ENCODE measurements around the gene RAMP1.

The RAMP1 gene

DNA sequence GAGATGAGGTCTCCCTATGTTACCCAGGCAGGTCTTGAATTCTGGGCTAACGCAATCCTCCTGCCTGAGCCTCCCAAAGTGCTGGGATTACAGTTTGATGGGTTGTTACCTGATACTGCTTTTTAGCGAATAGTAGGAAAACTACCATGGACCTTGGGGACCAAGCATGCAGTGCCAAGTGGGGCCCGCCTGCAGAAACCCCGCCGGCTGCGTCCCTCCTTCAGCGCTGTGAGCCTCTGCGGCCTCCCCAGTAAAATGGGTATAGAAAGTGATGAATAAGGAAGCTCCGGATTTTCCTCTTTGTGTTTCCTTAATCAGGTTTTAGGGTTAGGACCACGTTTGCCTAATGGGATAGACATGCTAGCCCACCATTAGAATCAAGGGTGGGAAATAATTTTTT, 30.4 kb downstream of the RAMP1 start:
- Histone ChIP-seq H3K4me1 (ENCODE audit: insufficient read depth, insufficient read length) (peaks cover 13% of the 10 kb centered on the region), H3K27me3 (ENCODE audit: insufficient read depth, insufficient read length) (no peaks in the 10 kb centered on the region), H3K4me3 (ENCODE audit: insufficient read length, low read depth) (no peak overlapping the region), H3K36me3 (ENCODE audit: insufficient read depth, insufficient read length, low read length) (no peaks in the 10 kb centered on the region), H3K9ac (ENCODE audit: insufficient read length, low read depth) (no peak overlapping the region), H3K9me3 (ENCODE audit: insufficient read depth, low read length) (no peaks in the 10 kb centered on the region)
- TF ChIP-seq ZNF274 (IDR thresholded peaks at IDR 0.05; ENCODE audit: low read depth, low read length) (no peak), YY1 (IDR thresholded peaks at IDR 0.05; ENCODE audit: insufficient read depth, insufficient read length) (no peak), SUZ12 (IDR thresholded peaks at IDR 0.05; ENCODE audit: extremely low read depth, insufficient read depth, insufficient read length) (no peak)
- no peak for DNase-seq (ENCODE audit: low read depth, low spot score)

DNA sequence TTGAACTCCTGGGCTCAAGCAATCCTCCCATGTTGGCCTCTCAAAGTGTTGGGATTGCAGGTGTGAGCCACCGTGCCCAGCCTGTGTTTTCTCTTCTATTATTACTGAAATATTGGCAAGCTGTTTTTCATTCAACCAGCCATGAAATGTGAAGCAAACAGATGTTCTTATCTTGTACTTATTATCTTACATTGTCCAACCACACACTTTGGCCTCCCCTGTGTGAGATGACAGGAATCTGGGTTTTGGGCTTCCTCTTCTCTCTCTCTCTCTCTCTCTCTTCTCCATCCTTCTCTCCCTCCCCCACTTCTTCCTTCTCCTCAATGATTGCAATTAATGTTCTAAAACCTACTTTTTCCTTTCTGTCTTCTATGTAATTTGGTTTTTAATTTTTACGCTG, 33.1 kb downstream of the RAMP1 start:
- DNase-seq (ENCODE audit: low read depth, low spot score) = no peak
- no peak overlapping the region for H3K9ac ChIP-seq (ENCODE audit: insufficient read length, low read depth)
- H3K4me3 ChIP-seq (ENCODE audit: insufficient read length, low read depth) = no peak overlapping the region
- no peaks in the 10 kb centered on the region for H3K36me3 ChIP-seq (ENCODE audit: insufficient read depth, insufficient read length, low read length)
- TF ChIP-seq ZNF274 (IDR thresholded peaks at IDR 0.05; ENCODE audit: low read depth, low read length) (no peak), SUZ12 (IDR thresholded peaks at IDR 0.05; ENCODE audit: extremely low read depth, insufficient read depth, insufficient read length) (no peak), YY1 (IDR thresholded peaks at IDR 0.05; ENCODE audit: insufficient read depth, insufficient read length) (no peak)
- no peaks in the 10 kb centered on the region for H3K9me3 ChIP-seq (ENCODE audit: insufficient read depth, low read length)
- H3K27me3 ChIP-seq (ENCODE audit: insufficient read depth, insufficient read length) = no peaks in the 10 kb centered on the region
- peaks cover 15% of the 10 kb centered on the region for H3K4me1 ChIP-seq (ENCODE audit: insufficient read depth, insufficient read length)

DNA sequence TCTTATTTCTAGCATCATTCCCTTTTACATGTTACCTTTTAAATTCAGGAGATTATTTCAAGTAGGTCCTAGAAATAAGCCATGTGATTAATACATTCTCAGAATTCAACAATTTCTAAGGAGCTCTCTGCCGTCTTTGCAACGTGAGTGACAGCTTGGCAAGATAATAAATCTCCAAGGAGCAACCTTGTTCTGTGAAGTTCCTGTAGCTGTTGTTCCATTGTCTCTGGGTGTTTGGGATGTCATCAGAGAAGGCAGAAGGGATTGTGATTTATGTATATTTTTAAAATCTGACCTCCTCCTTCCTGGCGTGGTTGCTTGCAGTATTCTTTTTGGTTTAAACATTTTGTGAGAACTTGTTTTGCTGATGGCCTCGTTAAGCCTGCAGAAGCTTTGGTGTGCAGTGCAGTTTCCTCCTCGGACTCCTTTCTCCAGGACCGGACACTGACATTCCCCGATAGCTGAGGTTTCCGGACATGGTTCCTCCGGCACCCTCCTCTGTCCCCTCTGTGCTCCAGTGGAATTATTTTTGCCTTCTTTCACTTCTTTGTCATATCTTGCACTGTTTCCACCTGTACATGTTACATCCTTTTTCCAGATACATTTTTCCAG, 33.7 kb downstream of the RAMP1 start:
- Histone ChIP-seq H3K4me3 (ENCODE audit: insufficient read length, low read depth) (no peak overlapping the region), H3K4me1 (ENCODE audit: insufficient read depth, insufficient read length) (peaks cover 15% of the 10 kb centered on the region), H3K36me3 (ENCODE audit: insufficient read depth, insufficient read length, low read length) (no peaks in the 10 kb centered on the region), H3K9me3 (ENCODE audit: insufficient read depth, low read length) (no peaks in the 10 kb centered on the region), H3K27me3 (ENCODE audit: insufficient read depth, insufficient read length) (no peaks in the 10 kb centered on the region), H3K9ac (ENCODE audit: insufficient read length, low read depth) (no peak overlapping the region)
- TF ChIP-seq YY1 (IDR thresholded peaks at IDR 0.05; ENCODE audit: insufficient read depth, insufficient read length) (no peak), ZNF274 (IDR thresholded peaks at IDR 0.05; ENCODE audit: low read depth, low read length) (no peak), SUZ12 (IDR thresholded peaks at IDR 0.05; ENCODE audit: extremely low read depth, insufficient read depth, insufficient read length) (no peak)
- DNase-seq (ENCODE audit: low read depth, low spot score) = no peak

DNA sequence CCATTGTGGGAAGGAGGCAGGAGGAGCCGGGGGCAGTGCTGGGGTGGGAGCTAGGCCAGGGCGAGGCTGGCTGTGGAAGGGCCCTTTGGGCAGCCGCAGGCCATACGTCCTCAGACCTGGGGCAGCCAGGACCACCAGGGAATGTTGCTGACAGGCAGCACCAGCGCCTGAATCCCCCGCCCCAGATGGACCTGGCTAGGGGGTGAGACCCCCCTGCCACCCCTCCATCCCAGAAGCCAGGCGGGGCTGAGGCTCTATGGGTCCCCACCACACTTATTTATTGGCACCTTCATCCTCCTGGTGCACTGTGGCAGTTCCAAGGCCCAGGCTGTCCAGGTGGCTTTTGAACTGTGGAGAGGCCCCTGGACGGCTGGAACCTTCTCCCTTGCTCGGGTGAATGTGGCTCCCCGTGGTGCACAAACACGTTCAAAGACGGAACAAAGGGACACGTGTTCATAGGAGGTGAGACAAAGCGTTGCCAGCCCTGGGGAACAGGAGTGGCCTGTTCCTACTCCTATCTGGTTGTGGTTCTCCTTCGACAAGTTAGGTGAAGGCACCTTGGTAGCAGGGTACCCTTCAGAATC, 35.1 kb downstream of the RAMP1 start:
- DNase-seq (ENCODE audit: low read depth, low spot score) = no peak
- no peak overlapping the region for H3K4me3 ChIP-seq (ENCODE audit: insufficient read length, low read depth)
- TF ChIP-seq YY1 (IDR thresholded peaks at IDR 0.05; ENCODE audit: insufficient read depth, insufficient read length) (no peak), ZNF274 (IDR thresholded peaks at IDR 0.05; ENCODE audit: low read depth, low read length) (no peak), SUZ12 (IDR thresholded peaks at IDR 0.05; ENCODE audit: extremely low read depth, insufficient read depth, insufficient read length) (no peak)
- H3K4me1 ChIP-seq (ENCODE audit: insufficient read depth, insufficient read length) = peaks cover 21% of the 10 kb centered on the region
- H3K9me3 ChIP-seq (ENCODE audit: insufficient read depth, low read length) = no peaks in the 10 kb centered on the region
- no peaks in the 10 kb centered on the region for H3K36me3 ChIP-seq (ENCODE audit: insufficient read depth, insufficient read length, low read length)
- H3K9ac ChIP-seq (ENCODE audit: insufficient read length, low read depth) = no peak overlapping the region
- no peaks in the 10 kb centered on the region for H3K27me3 ChIP-seq (ENCODE audit: insufficient read depth, insufficient read length)

DNA sequence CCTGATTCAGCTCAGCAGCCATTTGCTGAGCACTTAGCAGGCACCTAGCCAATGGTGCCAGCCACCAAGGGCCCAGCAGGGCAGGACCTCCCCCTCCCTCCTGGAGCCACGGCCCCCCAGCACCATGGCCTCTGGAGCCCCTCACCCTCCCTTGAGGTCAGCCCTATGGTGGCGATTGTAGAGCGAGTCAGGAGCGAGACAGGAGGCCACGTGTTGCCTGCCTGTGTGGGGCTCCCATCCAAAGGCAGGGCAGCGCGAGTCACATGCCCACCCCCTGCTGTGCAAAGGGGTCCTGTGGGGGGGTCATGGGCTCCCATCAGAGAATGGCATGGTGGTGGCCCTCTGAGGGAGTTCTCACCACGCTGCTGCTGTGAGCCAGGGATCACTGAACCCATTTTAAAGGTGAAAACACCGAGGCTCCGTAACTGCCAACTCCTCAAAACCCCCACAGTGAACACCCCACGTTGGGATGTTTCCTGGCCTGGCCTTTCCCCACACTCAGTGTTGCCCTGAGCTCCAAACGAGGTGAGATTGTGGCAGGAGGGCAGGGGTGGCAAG, 35.6 kb downstream of the RAMP1 start:
- no peaks in the 10 kb centered on the region for H3K9me3 ChIP-seq (ENCODE audit: insufficient read depth, low read length)
- DNase-seq (ENCODE audit: low read depth, low spot score) = no peak
- no peaks in the 10 kb centered on the region for H3K36me3 ChIP-seq (ENCODE audit: insufficient read depth, insufficient read length, low read length)
- H3K4me1 ChIP-seq (ENCODE audit: insufficient read depth, insufficient read length) = peaks cover 21% of the 10 kb centered on the region
- no peak overlapping the region for H3K9ac ChIP-seq (ENCODE audit: insufficient read length, low read depth)
- H3K4me3 ChIP-seq (ENCODE audit: insufficient read length, low read depth) = no peak overlapping the region
- TF ChIP-seq YY1 (IDR thresholded peaks at IDR 0.05; ENCODE audit: insufficient read depth, insufficient read length) (no peak), ZNF274 (IDR thresholded peaks at IDR 0.05; ENCODE audit: low read depth, low read length) (no peak), SUZ12 (IDR thresholded peaks at IDR 0.05; ENCODE audit: extremely low read depth, insufficient read depth, insufficient read length) (no peak)
- no peaks in the 10 kb centered on the region for H3K27me3 ChIP-seq (ENCODE audit: insufficient read depth, insufficient read length)

DNA sequence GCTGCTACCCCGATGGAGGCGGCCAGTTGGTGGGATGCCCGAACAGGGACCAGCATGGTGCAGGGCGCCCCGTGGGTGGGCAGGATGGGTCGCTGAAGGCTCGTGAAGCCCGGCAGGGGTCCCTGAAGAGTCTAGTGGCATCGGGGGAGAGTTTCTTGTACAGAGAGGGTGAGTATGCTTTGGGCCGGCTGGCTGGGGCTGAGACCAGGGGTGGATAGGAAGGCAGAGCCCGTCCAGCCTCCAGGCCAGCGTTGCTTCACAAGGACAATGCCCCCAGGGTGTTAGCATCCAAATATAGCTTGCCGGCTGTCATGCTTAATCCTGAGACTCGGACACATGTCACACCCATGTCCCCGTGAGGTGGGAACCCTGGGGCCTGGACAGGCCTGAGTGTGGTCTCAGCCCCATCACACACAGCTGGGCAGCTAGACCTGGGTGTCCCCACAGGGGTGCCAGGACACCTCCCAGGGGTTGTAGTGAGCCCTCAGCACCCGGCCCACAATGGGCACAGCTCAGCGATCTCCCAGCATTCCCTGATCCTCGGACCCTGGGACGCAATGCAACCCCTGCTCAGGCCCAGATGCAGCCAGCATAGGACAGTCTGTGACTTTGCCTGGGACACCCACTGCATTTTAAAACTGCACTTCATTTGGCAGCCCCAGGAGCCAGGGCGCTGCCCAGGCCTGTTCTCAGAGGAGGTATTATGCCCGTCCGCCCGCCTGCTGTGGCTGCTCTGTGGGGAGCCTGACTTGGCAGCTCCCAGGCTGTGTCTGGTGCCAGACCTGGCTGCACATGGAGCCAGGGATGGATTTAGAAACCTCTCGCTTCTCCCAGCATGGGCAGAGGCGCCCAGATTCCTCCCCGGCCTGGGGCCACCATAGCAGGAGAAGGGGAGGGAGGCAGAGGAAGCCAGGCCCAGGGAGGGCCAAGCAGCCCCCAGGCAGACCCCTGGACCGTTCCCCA, 36.4 kb downstream of the RAMP1 start:
- no peaks in the 10 kb centered on the region for H3K27me3 ChIP-seq (ENCODE audit: insufficient read depth, insufficient read length)
- H3K4me1 ChIP-seq (ENCODE audit: insufficient read depth, insufficient read length) = peaks cover 21% of the 10 kb centered on the region
- no peaks in the 10 kb centered on the region for H3K9me3 ChIP-seq (ENCODE audit: insufficient read depth, low read length)
- H3K9ac ChIP-seq (ENCODE audit: insufficient read length, low read depth) = peak overlapping the region; percentile 6
- no peak for DNase-seq (ENCODE audit: low read depth, low spot score)
- TF ChIP-seq ZNF274 (IDR thresholded peaks at IDR 0.05; ENCODE audit: low read depth, low read length) = no peak
- no peak for TF ChIP-seq SUZ12 (IDR thresholded peaks at IDR 0.05; ENCODE audit: extremely low read depth, insufficient read depth, insufficient read length)
- no peak for TF ChIP-seq YY1 (IDR thresholded peaks at IDR 0.05; ENCODE audit: insufficient read depth, insufficient read length)
- no peaks in the 10 kb centered on the region for H3K36me3 ChIP-seq (ENCODE audit: insufficient read depth, insufficient read length, low read length)
- no peak overlapping the region for H3K4me3 ChIP-seq (ENCODE audit: insufficient read length, low read depth)
